SK-N-SH treated with all-trans-retinoic acid at 6 μM for 48 hours (cell line): ENCODE measurements around the gene MUTYH.

Experiments
- ATAC-seq: fragments of 200-7000 bp; cut with Tn5 transposase; 3 replicates; pipeline ENCODE4 v1.9.1; 2020; ENCODE audit warnings: mild to moderate bottlenecking, moderate library complexity
- ARNTL ChIP-seq: fragments of 450-650 bp; formaldehyde crosslinking; IDR thresholded peaks from 2 replicates; pipeline ENCODE4 v1.5.0; 2020; ENCODE audit warnings: low read depth, mild to moderate bottlenecking, moderate library complexity, borderline replicate concordance
- BACH2 ChIP-seq: fragments of 250-450 bp; sonication (Bioruptor Pico); IDR thresholded peaks from 2 replicates; pipeline ENCODE4 v1.9.0; 2021; ENCODE audit warnings: mild to moderate bottlenecking, borderline replicate concordance
- CSDC2 ChIP-seq: fragments of 250-450 bp; sonication (Bioruptor Pico); IDR thresholded peaks from 2 replicates; pipeline ENCODE4 v1.5.0; 2020; ENCODE audit warnings: mild to moderate bottlenecking, moderate library complexity
- ESRRG ChIP-seq: fragments of 250-450 bp; sonication (Bioruptor Pico); IDR thresholded peaks from 2 replicates; pipeline ENCODE4 v1.6.1; 2021; ENCODE audit warnings: mild to moderate bottlenecking
- GLIS3 ChIP-seq: fragments of 250-450 bp; sonication (Bioruptor Pico); IDR thresholded peaks from 2 replicates; pipeline ENCODE4 v1.5.0; 2020; ENCODE audit warnings: mild to moderate bottlenecking, moderate library complexity
- ISL1 ChIP-seq: fragments of 250-450 bp; sonication (Bioruptor Pico); IDR thresholded peaks from 2 replicates; pipeline ENCODE4 v2.1.2; 2022; ENCODE audit warnings: mild to moderate bottlenecking, moderate library complexity
- OSR1 ChIP-seq: fragments of 250-450 bp; sonication (Bioruptor Pico); IDR thresholded peaks from 2 replicates; pipeline ENCODE4 v1.8.0; 2022; ENCODE audit warnings: moderate library complexity, mild to moderate bottlenecking, inconsistent platforms
- PPARA ChIP-seq: fragments of 250-450 bp; sonication (Bioruptor Pico); IDR thresholded peaks from 2 replicates; pipeline ENCODE4 v1.5.0; 2020; ENCODE audit warnings: mild to moderate bottlenecking, borderline replicate concordance
- RARB ChIP-seq: fragments of 250-450 bp; sonication (Bioruptor Pico); IDR thresholded peaks from 2 replicates; pipeline ENCODE4 v1.8.0; 2021; ENCODE audit warnings: mild to moderate bottlenecking, moderate library complexity
- SNAI2 ChIP-seq: fragments of 250-450 bp; sonication (Bioruptor Pico); IDR thresholded peaks from 2 replicates; pipeline ENCODE4 v1.5.0; 2020; ENCODE audit warnings: mild to moderate bottlenecking, moderate library complexity
- TCF4 ChIP-seq: fragments of 250-450 bp; sonication (Bioruptor Pico); IDR thresholded peaks from 2 replicates; pipeline ENCODE4 v1.8.0; 2021; ENCODE audit warnings: mild to moderate bottlenecking, moderate library complexity, borderline replicate concordance
- TOX ChIP-seq: fragments of 250-450 bp; sonication (Bioruptor Pico); IDR thresholded peaks from 2 replicates; pipeline ENCODE4 v1.8.0; 2021; ENCODE audit warnings: mild to moderate bottlenecking, moderate library complexity, borderline replicate concordance
- ZC3H10 ChIP-seq: fragments of 250-450 bp; sonication (Bioruptor Pico); IDR thresholded peaks from 2 replicates; pipeline ENCODE4 v1.5.1; 2021; ENCODE audit warnings: mild to moderate bottlenecking, moderate library complexity
- ZFP3 ChIP-seq: fragments of 250-450 bp; sonication (Bioruptor Pico); IDR thresholded peaks from 2 replicates; pipeline ENCODE4 v1.5.0; 2020; ENCODE audit warnings: mild to moderate bottlenecking, moderate library complexity
- ZFP30 ChIP-seq: fragments of 450-650 bp; formaldehyde crosslinking; IDR thresholded peaks from 2 replicates; pipeline ENCODE4 v1.5.0; 2022; ENCODE audit warnings: mild to moderate bottlenecking, moderate library complexity
- ZNF565 ChIP-seq: fragments of 450-650 bp; formaldehyde crosslinking; conservative IDR thresholded peaks from 2 replicates; pipeline ENCODE4 v1.5.0; 2020; ENCODE audit warnings: low read depth, mild to moderate bottlenecking, moderate library complexity
- ZNF70 ChIP-seq: fragments of 450-650 bp; formaldehyde crosslinking; IDR thresholded peaks from 2 replicates; pipeline ENCODE4 v1.5.0; 2020; ENCODE audit warnings: mild to moderate bottlenecking, moderate library complexity
- ZNF8 ChIP-seq: fragments of 450-650 bp; formaldehyde crosslinking; IDR thresholded peaks from 2 replicates; pipeline ENCODE4 v1.5.0; 2020; ENCODE audit warnings: mild to moderate bottlenecking, moderate library complexity
- TF ChIP-seq, protein P1 (sequence below): fragments of 250-450 bp; sonication (Bioruptor Pico); IDR thresholded peaks from 2 replicates; pipeline ENCODE4 v1.5.1; 2020; ENCODE audit warnings: low read depth, mild to moderate bottlenecking, moderate library complexity
- TF ChIP-seq, protein P2 (sequence below): fragments of 250-450 bp; sonication (Bioruptor Pico); IDR thresholded peaks from 2 replicates; pipeline ENCODE4 v1.5.1; 2021; ENCODE audit warnings: mild to moderate bottlenecking, moderate library complexity
- TF ChIP-seq, protein P3 (sequence below): fragments of 250-450 bp; sonication (Bioruptor Pico); IDR thresholded peaks from 2 replicates; pipeline ENCODE4 v1.8.0; 2020; ENCODE audit warnings: mild to moderate bottlenecking, moderate library complexity, borderline replicate concordance
- TF ChIP-seq, protein P4 (sequence below): fragments of 250-450 bp; sonication (Bioruptor Pico); IDR thresholded peaks from 2 replicates; pipeline ENCODE4 v1.8.0; 2021; ENCODE audit warnings: low read depth, mild to moderate bottlenecking, moderate library complexity, borderline replicate concordance

Gene MUTYH

DNA sequence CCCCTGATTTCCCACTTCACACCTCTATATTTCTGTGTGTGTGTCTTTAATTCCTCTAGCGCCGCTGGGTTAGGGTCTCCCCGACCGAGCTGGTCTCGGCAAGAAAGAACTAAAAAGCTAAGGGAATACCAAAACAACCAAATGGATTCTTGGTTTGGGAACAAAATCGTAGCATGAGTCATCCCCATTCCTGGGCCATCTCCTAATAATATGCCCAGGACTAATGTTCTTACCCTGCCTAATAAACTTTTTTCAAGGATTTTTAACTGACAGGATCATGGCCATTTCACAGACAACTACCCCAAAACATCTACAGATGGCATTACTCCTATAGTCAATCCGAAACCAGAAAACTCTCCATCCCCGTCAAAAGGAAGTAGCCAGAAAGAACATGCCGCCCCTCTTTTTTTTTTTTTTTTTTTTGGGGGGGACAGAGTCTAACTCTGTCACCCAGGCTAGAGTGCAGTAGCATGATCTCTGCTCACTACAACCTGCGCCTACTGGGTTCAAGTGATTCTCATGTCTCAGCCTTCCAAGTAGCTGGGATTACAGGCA is 17.7 kb downstream of the MUTYH start:
- TF ChIP-seq OSR1 (no peak), ZNF565 (CRISPR knock-in tag) (no peak), ZFP3 (CRISPR knock-in tag) (no peak), RARB (CRISPR knock-in tag) (no peak), BACH2 (no peak), SNAI2 (no peak), ZC3H10 (CRISPR knock-in tag) (no peak), PPARA (CRISPR knock-in tag) (no peak), ZNF8 (CRISPR knock-in tag) (no peak), ARNTL (CRISPR knock-in tag) (no peak), CSDC2 (CRISPR knock-in tag) (no peak), ISL1 (no peak), ESRRG (CRISPR knock-in tag) (no peak), GLIS3 (CRISPR knock-in tag) (no peak), ZFP30 (no peak), TOX (CRISPR knock-in tag) (no peak)
- TF ChIP-seq, protein P1, sequence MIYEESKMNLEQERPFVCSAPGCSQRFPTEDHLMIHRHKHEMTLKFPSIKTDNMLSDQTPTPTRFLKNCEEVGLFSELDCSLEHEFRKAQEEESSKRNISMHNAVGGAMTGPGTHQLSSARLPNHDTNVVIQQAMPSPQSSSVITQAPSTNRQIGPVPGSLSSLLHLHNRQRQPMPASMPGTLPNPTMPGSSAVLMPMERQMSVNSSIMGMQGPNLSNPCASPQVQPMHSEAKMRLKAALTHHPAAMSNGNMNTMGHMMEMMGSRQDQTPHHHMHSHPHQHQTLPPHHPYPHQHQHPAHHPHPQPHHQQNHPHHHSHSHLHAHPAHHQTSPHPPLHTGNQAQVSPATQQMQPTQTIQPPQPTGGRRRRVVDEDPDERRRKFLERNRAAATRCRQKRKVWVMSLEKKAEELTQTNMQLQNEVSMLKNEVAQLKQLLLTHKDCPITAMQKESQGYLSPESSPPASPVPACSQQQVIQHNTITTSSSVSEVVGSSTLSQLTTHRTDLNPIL (CRISPR knock-in tag): no peak
- TF ChIP-seq, protein P2, sequence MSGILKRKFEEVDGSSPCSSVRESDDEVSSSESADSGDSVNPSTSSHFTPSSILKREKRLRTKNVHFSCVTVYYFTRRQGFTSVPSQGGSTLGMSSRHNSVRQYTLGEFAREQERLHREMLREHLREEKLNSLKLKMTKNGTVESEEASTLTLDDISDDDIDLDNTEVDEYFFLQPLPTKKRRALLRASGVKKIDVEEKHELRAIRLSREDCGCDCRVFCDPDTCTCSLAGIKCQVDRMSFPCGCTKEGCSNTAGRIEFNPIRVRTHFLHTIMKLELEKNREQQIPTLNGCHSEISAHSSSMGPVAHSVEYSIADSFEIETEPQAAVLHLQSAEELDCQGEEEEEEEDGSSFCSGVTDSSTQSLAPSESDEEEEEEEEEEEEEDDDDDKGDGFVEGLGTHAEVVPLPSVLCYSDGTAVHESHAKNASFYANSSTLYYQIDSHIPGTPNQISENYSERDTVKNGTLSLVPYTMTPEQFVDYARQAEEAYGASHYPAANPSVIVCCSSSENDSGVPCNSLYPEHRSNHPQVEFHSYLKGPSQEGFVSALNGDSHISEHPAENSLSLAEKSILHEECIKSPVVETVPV (CRISPR knock-in tag): no peak
- no peak for ATAC-seq

DNA sequence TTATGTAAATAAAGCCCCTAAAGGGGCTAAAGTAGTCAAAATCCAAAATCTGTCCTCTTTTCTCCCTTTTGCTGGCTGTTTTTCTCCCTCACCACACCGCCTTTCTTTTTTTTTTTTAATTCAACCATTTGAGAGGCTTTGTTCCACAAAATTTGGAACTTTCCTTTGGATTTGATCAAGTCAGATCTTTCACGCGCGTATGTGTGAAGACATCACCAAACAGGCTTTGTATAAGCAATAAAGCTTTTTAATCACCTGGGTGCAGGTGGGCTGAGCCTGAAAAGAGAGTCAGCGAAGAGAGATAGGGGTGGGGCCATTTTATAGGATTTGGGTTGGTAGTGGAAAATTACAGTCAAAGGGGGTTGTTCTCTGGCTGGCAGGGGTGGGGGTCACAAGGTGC is 18.8 kb downstream of the MUTYH start:
- ATAC-seq: no peak

DNA sequence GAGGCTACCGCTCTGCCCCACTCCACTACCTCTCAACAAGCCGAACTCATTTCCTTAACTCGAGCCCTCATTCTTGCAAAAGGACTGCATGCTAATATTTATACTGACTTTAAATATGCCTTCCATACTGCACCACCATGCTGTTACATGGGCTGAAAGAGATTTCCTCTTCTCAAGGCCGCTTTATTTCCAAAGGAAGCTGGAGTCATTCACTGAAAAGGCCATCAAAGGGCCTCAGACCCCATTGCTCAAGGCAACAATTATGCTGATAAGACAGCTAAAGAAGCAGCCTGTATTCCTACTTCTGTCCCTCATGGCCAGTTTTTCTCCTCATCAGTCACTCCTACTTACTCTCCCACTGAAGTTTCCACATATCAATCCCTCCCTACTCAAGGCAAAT is 20.5 kb downstream of the MUTYH start:
- TF ChIP-seq, protein P3, sequence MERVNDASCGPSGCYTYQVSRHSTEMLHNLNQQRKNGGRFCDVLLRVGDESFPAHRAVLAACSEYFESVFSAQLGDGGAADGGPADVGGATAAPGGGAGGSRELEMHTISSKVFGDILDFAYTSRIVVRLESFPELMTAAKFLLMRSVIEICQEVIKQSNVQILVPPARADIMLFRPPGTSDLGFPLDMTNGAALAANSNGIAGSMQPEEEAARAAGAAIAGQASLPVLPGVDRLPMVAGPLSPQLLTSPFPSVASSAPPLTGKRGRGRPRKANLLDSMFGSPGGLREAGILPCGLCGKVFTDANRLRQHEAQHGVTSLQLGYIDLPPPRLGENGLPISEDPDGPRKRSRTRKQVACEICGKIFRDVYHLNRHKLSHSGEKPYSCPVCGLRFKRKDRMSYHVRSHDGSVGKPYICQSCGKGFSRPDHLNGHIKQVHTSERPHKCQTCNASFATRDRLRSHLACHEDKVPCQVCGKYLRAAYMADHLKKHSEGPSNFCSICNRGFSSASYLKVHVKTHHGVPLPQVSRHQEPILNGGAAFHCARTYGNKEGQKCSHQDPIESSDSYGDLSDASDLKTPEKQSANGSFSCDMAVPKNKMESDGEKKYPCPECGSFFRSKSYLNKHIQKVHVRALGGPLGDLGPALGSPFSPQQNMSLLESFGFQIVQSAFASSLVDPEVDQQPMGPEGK (CRISPR knock-in tag): no peak
- no peak for TF ChIP-seq ZNF565 (CRISPR knock-in tag)
- TF ChIP-seq, all 23 proteins: peak for 0
- no peak for ATAC-seq

More for the DNA sequence above, 18.8 kb downstream of the MUTYH start:
- no peak for TF ChIP-seq SNAI2
- TF ChIP-seq ZC3H10 (CRISPR knock-in tag): no peak
- no peak for TF ChIP-seq PPARA (CRISPR knock-in tag)
- TF ChIP-seq OSR1: no peak
- no peak for TF ChIP-seq ZFP30
- TF ChIP-seq ESRRG (CRISPR knock-in tag): no peak
- TF ChIP-seq, protein P2 (CRISPR knock-in tag): no peak

DNA sequence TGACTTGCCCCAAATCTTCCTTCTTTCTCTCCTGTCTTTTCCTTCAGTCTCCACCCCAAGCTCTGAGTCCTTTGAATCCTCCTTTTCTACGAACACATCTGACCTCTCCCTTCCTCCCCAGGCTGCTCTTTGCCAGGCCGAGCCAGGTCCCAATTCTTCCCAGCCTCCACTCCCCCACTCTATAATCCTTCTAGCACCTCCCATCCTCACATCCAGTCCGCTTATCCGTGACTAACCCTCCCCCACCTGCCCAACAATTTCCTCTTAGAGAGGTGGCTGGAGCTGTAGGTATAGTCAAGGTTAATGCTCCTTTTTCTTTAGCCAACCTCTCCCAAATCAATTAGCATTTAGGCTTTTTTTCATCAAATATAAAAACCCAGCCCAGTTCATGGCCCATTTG is 23.1 kb downstream of the MUTYH start:
- ATAC-seq: no peak

More for the DNA sequence above, 23.1 kb downstream of the MUTYH start:
- TF ChIP-seq TCF4 (CRISPR knock-in tag) (no peak), ZNF70 (CRISPR knock-in tag) (no peak), ZNF565 (CRISPR knock-in tag) (no peak), ZFP3 (CRISPR knock-in tag) (no peak), RARB (CRISPR knock-in tag) (no peak)
- TF ChIP-seq, protein P4, sequence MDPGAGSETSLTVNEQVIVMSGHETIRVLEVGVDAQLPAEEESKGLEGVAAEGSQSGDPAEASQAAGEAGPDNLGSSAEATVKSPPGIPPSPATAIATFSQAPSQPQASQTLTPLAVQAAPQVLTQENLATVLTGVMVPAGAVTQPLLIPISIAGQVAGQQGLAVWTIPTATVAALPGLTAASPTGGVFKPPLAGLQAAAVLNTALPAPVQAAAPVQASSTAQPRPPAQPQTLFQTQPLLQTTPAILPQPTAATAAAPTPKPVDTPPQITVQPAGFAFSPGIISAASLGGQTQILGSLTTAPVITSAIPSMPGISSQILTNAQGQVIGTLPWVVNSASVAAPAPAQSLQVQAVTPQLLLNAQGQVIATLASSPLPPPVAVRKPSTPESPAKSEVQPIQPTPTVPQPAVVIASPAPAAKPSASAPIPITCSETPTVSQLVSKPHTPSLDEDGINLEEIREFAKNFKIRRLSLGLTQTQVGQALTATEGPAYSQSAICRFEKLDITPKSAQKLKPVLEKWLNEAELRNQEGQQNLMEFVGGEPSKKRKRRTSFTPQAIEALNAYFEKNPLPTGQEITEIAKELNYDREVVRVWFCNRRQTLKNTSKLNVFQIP (CRISPR knock-in tag): no peak
- TF ChIP-seq, all 23 proteins: peak for 0
